Caco-2 (cell line): ENCODE measurements around the gene SLC44A1. TPM values are rescaled to one million over a fixed set of nuclear protein-coding genes. Genes with fewer than 3 reads are reported as not detected.

Experiments used
- BruUV-seq: library from RNA; stranded (reverse); fragments of 400-500 nt; replicated peaks from 2 replicates; lab custom pipeline; 2021; lab: Mats Ljungman, UMichigan
- CTCF ChIA-PET: fragments of 300-600 bp; sonication (Branson Sonifier 250); formaldehyde crosslinking; loops from one replicate; lab custom pipeline; 2022; ENCODE audit warnings: antibody characterized with exemption; lab: Charles Lee
- POLR2A ChIA-PET: fragments of 300-600 bp; sonication (Branson Sonifier 250); formaldehyde crosslinking; loops from one replicate; lab custom pipeline; 2022; ENCODE audit warnings: antibody characterized with exemption; lab: Charles Lee
- DNase-seq, 2 experiments: peaks; one replicate each; pipeline versions ENCODE4 v3.0.0 to v3.0.0-alpha.2; 2020 to 2022
- H3K27me3 ChIP-seq: replicated peaks from 2 replicates; pipeline ENCODE4 v1.6.0; 2011; ENCODE audit warnings: low read length; ENCODE audit not compliant: control insufficient read depth, insufficient read depth
- H3K36me3 ChIP-seq: 2 replicates; pipeline ENCODE4 v1.5.1; 2011; ENCODE audit warnings: low read length; ENCODE audit not compliant: control insufficient read depth, insufficient read depth
- H3K4me1 ChIP-seq: fragments of 250-450 bp; sonication (Bioruptor Pico); 2 replicates; pipeline ENCODE4 v1.5.1; 2020; ENCODE audit warnings: mild to moderate bottlenecking
- H3K4me3 ChIP-seq: 2 replicates; pipeline ENCODE4 v1.5.1; 2011; ENCODE audit warnings: low read depth, mild to moderate bottlenecking, control low read depth, low read length
- H3K9me3 ChIP-seq: fragments of 250-450 bp; sonication (Bioruptor Pico); 2 replicates; pipeline ENCODE4 v1.5.1; 2020; ENCODE audit warnings: mild to moderate bottlenecking, moderate library complexity
- H3K27ac Mint-ChIP-seq: one replicate; pipeline ENCODE4 v1.8.0; 2022; ENCODE audit warnings: mixed read lengths; ENCODE audit not compliant: unreplicated experiment
- H3K27me3 Mint-ChIP-seq: one replicate; pipeline ENCODE4 v1.8.0; 2022; ENCODE audit warnings: mixed read lengths; ENCODE audit not compliant: insufficient read depth, unreplicated experiment
- H3K36me3 Mint-ChIP-seq: one replicate; pipeline ENCODE4 v1.8.0; 2022; ENCODE audit warnings: mild to moderate bottlenecking, mixed read lengths; ENCODE audit not compliant: insufficient read depth, unreplicated experiment
- H3K4me1 Mint-ChIP-seq: one replicate; pipeline ENCODE4 v1.8.0; 2022; ENCODE audit warnings: low read depth, mixed read lengths; ENCODE audit not compliant: unreplicated experiment
- H3K4me3 Mint-ChIP-seq: one replicate; pipeline ENCODE4 v1.8.0; 2022; ENCODE audit warnings: mild to moderate bottlenecking, moderate library complexity, mixed read lengths; ENCODE audit not compliant: unreplicated experiment
- H3K9me3 Mint-ChIP-seq: one replicate; pipeline ENCODE4 v1.8.0; 2022; ENCODE audit warnings: mixed read lengths; ENCODE audit not compliant: unreplicated experiment
- intact Hi-C: fragments of 100-400 bp; cut with micrococcal nuclease; formaldehyde crosslinking; loops from one replicate; pipeline ENCODE4 v1.10.0; 2022; ENCODE audit not compliant: unreplicated experiment
- total RNA-seq: library from RNA; stranded (reverse); gene quantifications from 2 replicates; pipeline ENCODE4 v1.2.3, GENCODE V29; 2022
- TF ChIP-seq, protein P1 (sequence below), 2 experiments: fragments of 200-600 bp in 1 of 2; IDR thresholded peaks; 1 replicate in 1 of 2; 2 replicates in 1 of 2; pipeline versions ENCODE4 v1.5.1 to v1.8.0; 2011 to 2022; ENCODE audit warnings: antibody characterized with exemption in 1 of 2, control low read depth in 1 of 2, inconsistent platforms in 1 of 2, low read depth in 1 of 2, low read length in 1 of 2, mild to moderate bottlenecking in 1 of 2, moderate library complexity in 1 of 2; ENCODE audit not compliant: insufficient read depth in 1 of 2, severe bottlenecking in 1 of 2, unreplicated experiment in 1 of 2

Gene SLC44A1
- total RNA-seq, 1 experiment from 2014 or later, result 45.8 TPM

DNA sequence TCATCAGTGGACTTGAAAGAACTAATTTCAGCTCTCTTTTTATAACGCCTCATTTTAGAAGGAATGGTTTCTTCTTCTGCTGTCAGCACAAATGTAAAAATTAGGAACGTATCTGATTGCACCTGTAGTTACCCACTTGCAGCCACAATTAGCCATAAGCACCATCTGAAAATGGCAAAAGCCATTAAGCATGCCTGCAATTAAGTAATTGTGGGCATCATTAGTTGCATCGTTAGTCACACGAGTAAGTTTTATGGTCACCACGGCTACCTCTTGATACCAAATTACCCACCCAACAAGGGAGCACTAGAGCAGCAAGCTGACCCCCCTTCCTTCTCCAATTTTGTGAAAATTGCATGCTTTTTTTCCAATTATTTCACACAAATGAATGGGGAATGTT is 25.8 kb upstream of the SLC44A1 start:
- ChIA-PET CTCF (no interaction called here), POLR2A (no interaction called here)
- Mint-ChIP-seq H3K27me3 (no peaks in the 10 kb centered on the region), H3K36me3 (no peaks in the 10 kb centered on the region), H3K9me3 (peaks cover 25% of the 10 kb centered on the region), H3K4me3 (no peak overlapping the region), H3K4me1 (peaks cover 10% of the 10 kb centered on the region), H3K27ac (no peak overlapping the region)
- Histone ChIP-seq H3K27me3 (no peaks in the 10 kb centered on the region), H3K4me1 (no peaks in the 10 kb centered on the region), H3K36me3 (no peaks in the 10 kb centered on the region), H3K9me3 (peaks cover 6% of the 10 kb centered on the region), H3K4me3 (no peak overlapping the region)
- TF ChIP-seq, protein P1, sequence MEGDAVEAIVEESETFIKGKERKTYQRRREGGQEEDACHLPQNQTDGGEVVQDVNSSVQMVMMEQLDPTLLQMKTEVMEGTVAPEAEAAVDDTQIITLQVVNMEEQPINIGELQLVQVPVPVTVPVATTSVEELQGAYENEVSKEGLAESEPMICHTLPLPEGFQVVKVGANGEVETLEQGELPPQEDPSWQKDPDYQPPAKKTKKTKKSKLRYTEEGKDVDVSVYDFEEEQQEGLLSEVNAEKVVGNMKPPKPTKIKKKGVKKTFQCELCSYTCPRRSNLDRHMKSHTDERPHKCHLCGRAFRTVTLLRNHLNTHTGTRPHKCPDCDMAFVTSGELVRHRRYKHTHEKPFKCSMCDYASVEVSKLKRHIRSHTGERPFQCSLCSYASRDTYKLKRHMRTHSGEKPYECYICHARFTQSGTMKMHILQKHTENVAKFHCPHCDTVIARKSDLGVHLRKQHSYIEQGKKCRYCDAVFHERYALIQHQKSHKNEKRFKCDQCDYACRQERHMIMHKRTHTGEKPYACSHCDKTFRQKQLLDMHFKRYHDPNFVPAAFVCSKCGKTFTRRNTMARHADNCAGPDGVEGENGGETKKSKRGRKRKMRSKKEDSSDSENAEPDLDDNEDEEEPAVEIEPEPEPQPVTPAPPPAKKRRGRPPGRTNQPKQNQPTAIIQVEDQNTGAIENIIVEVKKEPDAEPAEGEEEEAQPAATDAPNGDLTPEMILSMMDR (IDR thresholded peaks at IDR 0.05; ENCODE audit: insufficient read depth in 1 of 2, low read depth in 1 of 2, low read length in 1 of 2, severe bottlenecking in 1 of 2, unreplicated experiment in 1 of 2), result no peak
- no peak for DNase-seq
- BruUV-seq, result no TSS peak
- intact Hi-C loops, result no loop called here

GRCh38 chr9:105219291-105219805 is 25.1 kb upstream of the SLC44A1 start:
- intact Hi-C loops, result no loop called here
- Histone ChIP-seq H3K4me1 (no peaks in the 10 kb centered on the region), H3K9me3 (peaks cover 13% of the 10 kb centered on the region), H3K36me3 (no peaks in the 10 kb centered on the region), H3K27me3 (no peaks in the 10 kb centered on the region), H3K4me3 (no peak overlapping the region)
- H3K36me3 Mint-ChIP-seq, result no peaks in the 10 kb centered on the region
- DNase-seq, result no peak
- H3K27me3 Mint-ChIP-seq, result no peaks in the 10 kb centered on the region
- TF ChIP-seq, protein P1 (IDR thresholded peaks at IDR 0.05; ENCODE audit: insufficient read depth in 1 of 2, low read depth in 1 of 2, low read length in 1 of 2, severe bottlenecking in 1 of 2, unreplicated experiment in 1 of 2), result no peak
- peaks cover 10% of the 10 kb centered on the region for H3K4me1 Mint-ChIP-seq
- BruUV-seq, result no TSS peak
- H3K9me3 Mint-ChIP-seq, result peaks cover 26% of the 10 kb centered on the region
- no peak overlapping the region for H3K27ac Mint-ChIP-seq
- CTCF ChIA-PET, result no interaction called here
- POLR2A ChIA-PET, result no interaction called here
- no peak overlapping the region for H3K4me3 Mint-ChIP-seq

GRCh38 chr9:105220451-105220850 is 24.0 kb upstream of the SLC44A1 start:
- ChIA-PET CTCF (no interaction called here), POLR2A (no interaction called here)
- Histone ChIP-seq H3K4me1 (no peaks in the 10 kb centered on the region), H3K27me3 (no peaks in the 10 kb centered on the region), H3K4me3 (no peak overlapping the region), H3K9me3 (peaks cover 13% of the 10 kb centered on the region), H3K36me3 (no peaks in the 10 kb centered on the region)
- BruUV-seq, result no TSS peak
- Mint-ChIP-seq H3K27ac (no peak overlapping the region), H3K9me3 (peaks cover 29% of the 10 kb centered on the region), H3K4me1 (peaks cover 10% of the 10 kb centered on the region), H3K27me3 (no peaks in the 10 kb centered on the region), H3K36me3 (no peaks in the 10 kb centered on the region), H3K4me3 (no peak overlapping the region)
- intact Hi-C loops, result no loop called here
- TF ChIP-seq, protein P1 (IDR thresholded peaks at IDR 0.05; ENCODE audit: insufficient read depth in 1 of 2, low read depth in 1 of 2, low read length in 1 of 2, severe bottlenecking in 1 of 2, unreplicated experiment in 1 of 2), result no peak
- DNase-seq, result no peak
